Type B pancreatic cell (in vitro differentiated cells): Measurements from ENCODE around the gene BICD1. TPM values are rescaled to one million over a fixed set of nuclear protein-coding genes. Genes with fewer than 3 reads are reported as not detected.

ENCODE experiments used
- DNase-seq: peaks from one replicate; pipeline ENCODE4 v3.0.0; 2021; ENCODE audit warnings: mixed read lengths; ENCODE audit not compliant: unreplicated experiment; ENCODE audit errors: extremely low spot score
- H3K27ac Mint-ChIP-seq: 2 replicates; pipeline ENCODE4 v1.8.0; 2021; ENCODE audit warnings: mild to moderate bottlenecking, mixed read lengths
- H3K27me3 Mint-ChIP-seq: 2 replicates; pipeline ENCODE4 v1.8.0; 2021; ENCODE audit warnings: mixed read lengths
- H3K36me3 Mint-ChIP-seq: 2 replicates; pipeline ENCODE4 v1.8.0; 2021; ENCODE audit warnings: mixed read lengths
- H3K4me1 Mint-ChIP-seq: one replicate; pipeline ENCODE4 v1.8.0; 2021; ENCODE audit warnings: mixed read lengths; ENCODE audit not compliant: unreplicated experiment
- H3K4me3 Mint-ChIP-seq: 2 replicates; pipeline ENCODE4 v1.8.0; 2021; ENCODE audit warnings: mild to moderate bottlenecking, mixed read lengths
- H3K9me3 Mint-ChIP-seq: 2 replicates; pipeline ENCODE4 v1.8.0; 2021; ENCODE audit warnings: mixed read lengths
- total RNA-seq: library from RNA; stranded (reverse); gene quantifications from 2 replicates; pipeline ENCODE4 v1.2.1, GENCODE V29; 2021; ENCODE audit warnings: low replicate concordance
- TF ChIP-seq, protein P1 (sequence below): fragments of 200-600 bp; sonication (generic); conservative IDR thresholded peaks from 2 replicates; pipeline ENCODE4 v1.5.0; 2021; ENCODE audit warnings: antibody characterized with exemption, mild to moderate bottlenecking

BICD1 gene
- total RNA-seq, 1 donor from 2014 or later: 37.7 TPM

DNA sequence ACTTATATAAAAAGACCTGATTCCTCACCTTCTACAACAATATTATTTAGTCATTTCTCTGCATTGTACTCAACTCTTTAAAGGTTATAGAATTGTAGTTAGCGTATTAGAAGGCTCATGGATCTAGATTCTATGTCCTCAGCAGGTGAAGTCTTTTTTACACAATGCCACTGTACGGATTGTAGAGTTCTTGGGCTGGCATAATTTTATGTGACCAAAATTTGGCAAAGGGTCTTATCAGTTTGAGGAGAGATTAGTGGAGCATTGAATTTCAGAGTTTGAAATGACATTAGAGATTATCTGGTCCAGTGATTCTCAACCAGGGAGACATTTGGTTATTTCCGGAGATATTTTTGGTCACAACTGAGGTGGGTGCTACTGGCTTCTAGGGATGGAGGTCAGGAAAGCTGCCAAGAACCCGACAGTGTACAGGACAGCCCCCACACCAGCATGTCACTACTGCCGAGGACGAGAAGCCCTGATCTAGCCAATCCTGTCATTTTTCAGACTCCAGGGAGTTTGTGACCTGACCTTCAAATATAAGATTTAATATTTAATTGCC is 63.9 kb downstream of the BICD1 start:
- DNase-seq: no peak
- Mint-ChIP-seq H3K4me1 (no peaks in the 10 kb centered on the region), H3K27ac (no peak overlapping the region), H3K36me3 (peaks cover 17% of the 10 kb centered on the region), H3K27me3 (no peaks in the 10 kb centered on the region), H3K4me3 (no peak overlapping the region), H3K9me3 (peaks cover 3% of the 10 kb centered on the region)
- TF ChIP-seq, protein P1, sequence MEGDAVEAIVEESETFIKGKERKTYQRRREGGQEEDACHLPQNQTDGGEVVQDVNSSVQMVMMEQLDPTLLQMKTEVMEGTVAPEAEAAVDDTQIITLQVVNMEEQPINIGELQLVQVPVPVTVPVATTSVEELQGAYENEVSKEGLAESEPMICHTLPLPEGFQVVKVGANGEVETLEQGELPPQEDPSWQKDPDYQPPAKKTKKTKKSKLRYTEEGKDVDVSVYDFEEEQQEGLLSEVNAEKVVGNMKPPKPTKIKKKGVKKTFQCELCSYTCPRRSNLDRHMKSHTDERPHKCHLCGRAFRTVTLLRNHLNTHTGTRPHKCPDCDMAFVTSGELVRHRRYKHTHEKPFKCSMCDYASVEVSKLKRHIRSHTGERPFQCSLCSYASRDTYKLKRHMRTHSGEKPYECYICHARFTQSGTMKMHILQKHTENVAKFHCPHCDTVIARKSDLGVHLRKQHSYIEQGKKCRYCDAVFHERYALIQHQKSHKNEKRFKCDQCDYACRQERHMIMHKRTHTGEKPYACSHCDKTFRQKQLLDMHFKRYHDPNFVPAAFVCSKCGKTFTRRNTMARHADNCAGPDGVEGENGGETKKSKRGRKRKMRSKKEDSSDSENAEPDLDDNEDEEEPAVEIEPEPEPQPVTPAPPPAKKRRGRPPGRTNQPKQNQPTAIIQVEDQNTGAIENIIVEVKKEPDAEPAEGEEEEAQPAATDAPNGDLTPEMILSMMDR: no peak

DNA sequence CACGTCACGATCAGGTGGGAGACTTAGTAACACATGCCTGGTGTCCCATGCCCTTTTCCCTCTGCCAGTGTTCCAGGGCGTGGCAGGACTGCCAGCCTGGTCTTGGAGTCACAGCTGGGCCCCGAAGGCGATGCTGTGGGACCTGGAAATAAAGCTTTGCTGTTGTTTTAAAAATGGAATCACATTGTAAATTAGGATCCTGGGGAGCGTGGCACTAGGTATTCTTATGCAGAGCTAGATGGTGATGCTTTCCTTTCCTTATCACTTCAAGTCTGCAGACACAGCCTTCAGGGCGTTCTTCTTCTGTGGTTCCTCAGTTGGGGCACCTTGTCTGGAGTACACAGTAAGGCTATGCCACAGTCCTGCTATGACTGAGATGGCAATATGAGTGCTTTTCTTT is 64.6 kb downstream of the BICD1 start:
- H3K27ac Mint-ChIP-seq: no peak overlapping the region
- no peak for DNase-seq
- no peak overlapping the region for H3K4me3 Mint-ChIP-seq
- no peaks in the 10 kb centered on the region for H3K9me3 Mint-ChIP-seq
- TF ChIP-seq, protein P1: no peak
- peaks cover 22% of the 10 kb centered on the region for H3K36me3 Mint-ChIP-seq
- no peaks in the 10 kb centered on the region for H3K27me3 Mint-ChIP-seq
- H3K4me1 Mint-ChIP-seq: no peaks in the 10 kb centered on the region

DNA sequence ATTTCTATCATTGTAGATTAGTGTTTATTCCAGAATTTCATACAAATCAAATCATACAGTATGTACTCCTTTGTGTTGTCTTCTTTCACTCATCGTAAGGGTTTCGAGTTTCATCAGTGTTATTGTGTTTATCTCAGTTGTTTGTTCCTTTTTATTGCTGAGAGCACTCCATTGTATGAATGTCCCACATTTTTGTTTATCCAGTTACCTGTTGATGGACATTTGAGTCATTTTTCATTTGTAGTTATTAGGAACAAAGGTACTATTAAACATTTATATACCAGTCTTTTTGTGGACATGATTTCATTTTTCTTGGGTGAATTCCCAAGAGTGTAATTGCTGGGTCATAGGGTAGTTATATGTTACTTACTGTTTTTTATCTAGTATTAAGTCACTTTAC is 70.0 kb downstream of the BICD1 start:
- Mint-ChIP-seq H3K27me3 (no peaks in the 10 kb centered on the region), H3K4me3 (no peak overlapping the region), H3K36me3 (peaks cover 27% of the 10 kb centered on the region), H3K27ac (no peak overlapping the region), H3K4me1 (no peaks in the 10 kb centered on the region), H3K9me3 (no peaks in the 10 kb centered on the region)
- DNase-seq: no peak
- TF ChIP-seq, protein P1: no peak

DNA sequence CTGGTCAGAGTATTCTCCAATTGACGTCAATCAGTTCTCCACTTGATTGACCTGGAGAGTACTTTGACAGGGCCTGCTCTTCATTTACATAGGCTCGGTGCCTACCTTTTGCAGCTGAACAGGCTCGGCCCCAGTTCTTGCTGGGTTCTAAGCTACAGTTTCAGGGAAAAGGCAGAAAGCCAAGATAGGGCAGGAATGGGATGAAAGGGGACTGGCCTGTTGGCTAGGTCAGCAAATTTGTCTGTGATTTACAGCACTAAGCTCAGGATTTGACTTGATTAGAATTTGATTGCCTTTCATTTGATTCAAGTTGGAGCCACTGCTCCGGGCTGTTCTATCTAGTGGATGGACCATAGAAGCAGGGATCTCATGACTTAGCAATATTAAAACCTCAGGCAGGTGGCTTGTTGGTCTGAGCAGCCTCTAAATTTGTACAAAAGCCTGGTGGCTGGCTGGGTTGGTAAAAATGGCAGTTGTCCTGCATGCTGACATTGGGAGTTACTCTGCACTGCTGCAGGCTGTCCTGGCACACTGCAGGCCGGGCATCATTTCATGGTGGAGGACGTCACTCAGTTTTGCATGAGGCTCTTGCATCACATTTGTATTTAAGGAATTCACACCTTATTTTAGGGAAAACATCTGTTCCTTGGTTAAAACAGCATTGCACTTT is 71.8 kb downstream of the BICD1 start:
- no peak overlapping the region for H3K27ac Mint-ChIP-seq

DNA sequence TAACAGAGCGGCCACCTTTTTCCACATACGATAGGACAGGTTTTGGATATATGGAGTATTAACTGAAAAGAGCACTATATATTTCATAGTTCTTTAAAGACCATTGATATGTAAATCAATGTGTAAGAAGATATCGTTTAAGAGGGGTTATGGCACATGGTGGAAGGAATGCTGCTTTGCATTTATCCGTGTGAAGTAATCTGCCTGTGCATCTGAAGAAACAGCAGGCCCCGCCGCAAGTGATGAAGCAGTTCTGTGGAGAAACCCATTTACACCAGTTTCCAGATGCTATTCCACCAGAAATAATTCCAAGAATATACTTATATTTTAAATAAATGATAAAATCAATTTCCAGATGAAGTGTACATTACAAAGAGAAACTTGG is 72.4 kb downstream of the BICD1 start:
- Mint-ChIP-seq H3K36me3 (peaks cover 19% of the 10 kb centered on the region), H3K4me1 (no peaks in the 10 kb centered on the region), H3K9me3 (no peaks in the 10 kb centered on the region), H3K27ac (no peak overlapping the region), H3K27me3 (no peaks in the 10 kb centered on the region), H3K4me3 (no peak overlapping the region)
- TF ChIP-seq, protein P1: no peak
- no peak for DNase-seq

More for the DNA sequence above, 71.8 kb downstream of the BICD1 start:
- DNase-seq: no peak
- H3K27me3 Mint-ChIP-seq: no peaks in the 10 kb centered on the region
- H3K36me3 Mint-ChIP-seq: peaks cover 19% of the 10 kb centered on the region
- H3K4me1 Mint-ChIP-seq: no peaks in the 10 kb centered on the region
- no peak overlapping the region for H3K4me3 Mint-ChIP-seq
- no peaks in the 10 kb centered on the region for H3K9me3 Mint-ChIP-seq
- TF ChIP-seq, protein P1: no peak
